Activated CD4-positive, alpha-beta T cell treated with anti-CD3 and anti-CD28 coated beads for 1 hour (primary cell): ENCODE data around the gene MYL12B.

ENCODE experiments used
- DNase-seq: peaks from one replicate; pipeline ENCODE4 v3.0.0-alpha.2; 2020

The MYL12B gene

GRCh38 chr18:3236470-3236869 is 25.5 kb upstream of the MYL12B start:
- no peak for DNase-seq

GRCh38 chr18:3238742-3239141 is 23.2 kb upstream of the MYL12B start:
- no peak for DNase-seq

GRCh38 chr18:3245185-3245564 is 16.8 kb upstream of the MYL12B start:
- no peak for DNase-seq

GRCh38 chr18:3245853-3246634 is 15.9 kb upstream of the MYL12B start:
- peak; percentile 69 for DNase-seq

GRCh38 chr18:3246635-3247239 is 15.2 kb upstream of the MYL12B start:
- DNase-seq, result no peak

GRCh38 chr18:3247240-3248061 is 14.5 kb upstream of the MYL12B start, which contains the start of gene MYL12A:
Gene MYL12A (plus strand): TSS chr18:3247801. CDS start chr18:3253248, 5,447 bp downstream.
- DNase-seq, result peak; percentile 87

GRCh38 chr18:3248062-3248657 is 13.8 kb upstream of the MYL12B start:
- no peak for DNase-seq

GRCh38 chr18:3248658-3249359 is 13.1 kb upstream of the MYL12B start:
- DNase-seq, result no peak

GRCh38 chr18:3250237-3251107 is 11.5 kb upstream of the MYL12B start:
- no peak for DNase-seq

- DNase-seq, result no peak
Measured at GRCh38 chr18:3251249-3251962, 10.5 kb upstream of the MYL12B start.

- DNase-seq, result no peak
Measured at GRCh38 chr18:3251963-3252277, 10.0 kb upstream of the MYL12B start.

- DNase-seq, result no peak
Measured at GRCh38 chr18:3252843-3253242, 9.1 kb upstream of the MYL12B start.

GRCh38 chr18:3254725-3255124 is 7.2 kb upstream of the MYL12B start:
- DNase-seq, result no peak

GRCh38 chr18:3255611-3256165 is 6.2 kb upstream of the MYL12B start:
- no peak for DNase-seq

GRCh38 chr18:3256693-3257626 is 5.0 kb upstream of the MYL12B start:
- DNase-seq, result no peak

- DNase-seq, result no peak
Measured at GRCh38 chr18:3257627-3258120, 4.3 kb upstream of the MYL12B start.

GRCh38 chr18:3260995-3261372 is 949 bp upstream of the MYL12B start:
- no peak for DNase-seq

GRCh38 chr18:3262234-3263131 is 550 bp downstream of the MYL12B start:
- no peak for DNase-seq
